Measurements from ENCODE around the gene MED22. TPM values are rescaled to one million over a fixed set of nuclear protein-coding genes. Genes with fewer than 3 reads are reported as not detected.

The MED22 gene
- total RNA-seq, 4 donors from 2014 or later: 10.8 to 22.5 (median 15.9) TPM

GRCh38 chr9:133385452-133385851 lies 37.5 kb upstream of the MED22 start:
- no peak overlapping the region for H3K27ac ChIP-seq
- H3K36me3 ChIP-seq: no peaks in the 10 kb centered on the region
- no peak for DNase-seq
- intact Hi-C loops (cut with DNase I): no loop called here
- H3K4me3 ChIP-seq: no peak overlapping the region
- H3K9me3 ChIP-seq: no peaks in the 10 kb centered on the region
- H3K27me3 ChIP-seq: peaks cover 0 to 12% (median 0%) of the 10 kb centered on the region in 4 donors
- H3K4me1 ChIP-seq: peaks cover 6 to 17% (median 9%) of the 10 kb centered on the region in 3 donors
- TF ChIP-seq, protein P1, sequence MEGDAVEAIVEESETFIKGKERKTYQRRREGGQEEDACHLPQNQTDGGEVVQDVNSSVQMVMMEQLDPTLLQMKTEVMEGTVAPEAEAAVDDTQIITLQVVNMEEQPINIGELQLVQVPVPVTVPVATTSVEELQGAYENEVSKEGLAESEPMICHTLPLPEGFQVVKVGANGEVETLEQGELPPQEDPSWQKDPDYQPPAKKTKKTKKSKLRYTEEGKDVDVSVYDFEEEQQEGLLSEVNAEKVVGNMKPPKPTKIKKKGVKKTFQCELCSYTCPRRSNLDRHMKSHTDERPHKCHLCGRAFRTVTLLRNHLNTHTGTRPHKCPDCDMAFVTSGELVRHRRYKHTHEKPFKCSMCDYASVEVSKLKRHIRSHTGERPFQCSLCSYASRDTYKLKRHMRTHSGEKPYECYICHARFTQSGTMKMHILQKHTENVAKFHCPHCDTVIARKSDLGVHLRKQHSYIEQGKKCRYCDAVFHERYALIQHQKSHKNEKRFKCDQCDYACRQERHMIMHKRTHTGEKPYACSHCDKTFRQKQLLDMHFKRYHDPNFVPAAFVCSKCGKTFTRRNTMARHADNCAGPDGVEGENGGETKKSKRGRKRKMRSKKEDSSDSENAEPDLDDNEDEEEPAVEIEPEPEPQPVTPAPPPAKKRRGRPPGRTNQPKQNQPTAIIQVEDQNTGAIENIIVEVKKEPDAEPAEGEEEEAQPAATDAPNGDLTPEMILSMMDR (IDR thresholded peaks at IDR 0.05): no peak
- no peak for TF ChIP-seq POLR2A (IDR thresholded peaks at IDR 0.05)
- WGBS, 2 donors: 67% methylated on average over 5 of the region's 14 CpGs; no CpG with 5 or more reads in 1 of the 2 donors

DNA sequence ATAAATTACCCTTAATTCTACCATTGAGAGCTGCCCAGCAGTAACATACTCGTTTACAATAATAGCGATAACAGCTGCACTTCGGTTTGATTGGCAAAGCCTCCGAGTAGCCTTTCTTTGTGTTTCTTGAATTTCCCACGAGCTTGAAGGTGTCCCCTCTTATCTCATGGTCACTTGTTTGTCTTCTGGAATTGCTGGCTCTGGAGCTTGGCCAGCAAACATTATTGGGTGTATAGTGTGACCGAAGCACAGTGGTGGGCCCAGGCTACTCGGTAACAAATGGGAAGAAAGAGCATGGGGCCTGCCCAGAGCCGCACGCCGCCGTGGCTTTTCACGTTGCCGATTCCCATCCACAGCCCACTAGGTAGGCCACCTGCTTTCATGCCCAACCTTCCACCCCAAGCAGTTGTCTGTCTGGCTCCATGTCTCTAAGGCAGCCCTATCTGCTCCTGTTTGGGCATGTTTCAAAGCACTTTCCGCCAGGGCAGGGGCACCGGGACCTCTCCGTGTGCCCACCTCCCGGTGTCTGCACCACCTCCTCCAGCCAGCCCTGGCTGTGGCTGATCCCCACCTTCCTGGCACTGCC lies 36.9 kb upstream of the MED22 start:
- no peak for DNase-seq
- intact Hi-C loops (cut with DNase I): no loop called here
- TF ChIP-seq POLR2A (IDR thresholded peaks at IDR 0.05): no peak
- TF ChIP-seq, protein P1 (IDR thresholded peaks at IDR 0.05): no peak
- no peak overlapping the region for H3K27ac ChIP-seq
- H3K27me3 ChIP-seq: peaks cover 0 to 9% (median 0%) of the 10 kb centered on the region in 4 donors
- peaks cover 6 to 18% (median 9%) of the 10 kb centered on the region in 3 donors for H3K4me1 ChIP-seq
- H3K36me3 ChIP-seq: no peaks in the 10 kb centered on the region
- WGBS, 2 donors: 86 to 90% methylated on average over 17 of the region's 17 CpGs
- no peaks in the 10 kb centered on the region for H3K9me3 ChIP-seq
- no peak overlapping the region for H3K4me3 ChIP-seq

GRCh38 chr9:133383438-133383837 lies 35.5 kb upstream of the MED22 start:
- TF ChIP-seq POLR2A (IDR thresholded peaks at IDR 0.05): no peak
- TF ChIP-seq, protein P1 (IDR thresholded peaks at IDR 0.05): no peak
- intact Hi-C loops (cut with DNase I): no loop called here
- peaks cover 6 to 32% (median 9%) of the 10 kb centered on the region in 3 donors for H3K4me1 ChIP-seq
- no peak overlapping the region for H3K4me3 ChIP-seq
- no peak overlapping the region for H3K27ac ChIP-seq
- H3K27me3 ChIP-seq: no peaks in the 10 kb centered on the region
- WGBS, 2 donors: 88 to 90% methylated on average over 3 of the region's 3 CpGs
- H3K36me3 ChIP-seq: no peaks in the 10 kb centered on the region
- DNase-seq: no peak
- H3K9me3 ChIP-seq: no peaks in the 10 kb centered on the region

GRCh38 chr9:133382507-133383141 lies 34.7 kb upstream of the MED22 start:
- no peak overlapping the region for H3K4me3 ChIP-seq
- no peak for TF ChIP-seq POLR2A (IDR thresholded peaks at IDR 0.05)
- TF ChIP-seq, protein P1 (IDR thresholded peaks at IDR 0.05): no peak
- no peaks in the 10 kb centered on the region for H3K9me3 ChIP-seq
- DNase-seq: no peak
- no peaks in the 10 kb centered on the region for H3K36me3 ChIP-seq
- intact Hi-C loops (cut with DNase I): no loop called here
- 76 to 85% methylated on average over 4 of the region's 4 CpGs for WGBS, 2 donors
- no peaks in the 10 kb centered on the region for H3K27me3 ChIP-seq
- H3K4me1 ChIP-seq: peaks cover 6 to 32% (median 6%) of the 10 kb centered on the region in 3 donors
- no peak overlapping the region for H3K27ac ChIP-seq

DNA sequence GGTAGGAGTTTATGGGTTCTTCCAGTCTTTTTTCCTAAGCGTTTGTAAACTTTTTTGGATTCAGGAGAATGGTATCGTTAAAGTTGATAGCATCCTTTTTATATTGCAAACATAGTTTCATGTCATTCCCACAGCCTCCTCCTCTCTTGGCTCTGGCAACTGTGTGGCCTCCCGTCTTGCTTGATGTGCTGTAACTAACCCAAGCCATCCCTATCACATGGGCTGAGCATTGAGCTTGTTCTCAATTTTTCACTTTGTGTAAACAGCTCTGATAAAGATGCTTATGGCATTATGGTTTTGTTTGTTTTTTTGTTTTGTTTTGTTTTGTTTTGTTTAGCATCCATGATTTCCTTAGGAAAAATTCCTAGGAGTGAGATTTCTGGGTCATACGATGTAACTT lies 32.8 kb upstream of the MED22 start:
- Histone ChIP-seq H3K4me1 (peaks cover 0 to 38% (median 11%) of the 10 kb centered on the region in 3 donors), H3K27ac (no peak overlapping the region), H3K9me3 (no peaks in the 10 kb centered on the region), H3K4me3 (no peak overlapping the region), H3K27me3 (no peaks in the 10 kb centered on the region), H3K36me3 (no peaks in the 10 kb centered on the region)
- DNase-seq: no peak
- TF ChIP-seq, protein P1 (IDR thresholded peaks at IDR 0.05): no peak
- TF ChIP-seq POLR2A (IDR thresholded peaks at IDR 0.05): no peak
- 87% methylated on average over 4 of the region's 4 CpGs for WGBS, 2 donors
- intact Hi-C loops (cut with DNase I): no loop called here
